Frontal cortex (tissue), 1 donor: ENCODE results near the gene OR6V1. TPM values are rescaled to one million over a fixed set of nuclear protein-coding genes. Genes with fewer than 3 reads are reported as not detected.

ENCODE experiments used
- total RNA-seq: library from RNA; depleted of rRNA; stranded (reverse); fragments of >200 nt; gene quantifications from one replicate; pipeline ENCODE4 v1.2.3, GENCODE V29; 2014

The OR6V1 gene
- total RNA-seq, 1 donor from 2014 or later, result not detected

Other genes starting within 250 kb of the OR6V1 start
- gene EPHB6, start 197.3 kb upstream of the OR6V1 start, total RNA-seq, result 29.3 TPM
- under 0.01 TPM for gene TRPV6, start 166.6 kb upstream of the OR6V1 start, total RNA-seq
- gene TRPV5, start 118.6 kb upstream of the OR6V1 start, total RNA-seq, result not detected
- not detected for gene LLCFC1, start 112.9 kb upstream of the OR6V1 start, total RNA-seq
- gene KEL, start 90.0 kb upstream of the OR6V1 start, total RNA-seq, result 0.82 TPM
- under 0.01 TPM for gene OR9A2, start 25.2 kb upstream of the OR6V1 start, total RNA-seq
- not detected for gene PIP, start 79.7 kb downstream of the OR6V1 start, total RNA-seq
- gene TAS2R39, start 131.1 kb downstream of the OR6V1 start, total RNA-seq, result not detected
- gene TAS2R40, start 169.7 kb downstream of the OR6V1 start, total RNA-seq, result not detected
- 24.9 TPM for gene GSTK1, start 211.1 kb downstream of the OR6V1 start, total RNA-seq
- gene TMEM139, start 232.6 kb downstream of the OR6V1 start, total RNA-seq, result not detected
- 20.4 TPM for gene CASP2, start 236.0 kb downstream of the OR6V1 start, total RNA-seq